Coronary artery (tissue), 2 donors: Measurements from ENCODE around the gene TAS2R46.
"Not testable (repeated sequence)": the region's sequence is repeated elsewhere in the genome, so short reads cannot be mapped to it uniquely, and the experiment has no call there.

Experiments used
- DNase-seq: peaks from one replicate; pipeline ENCODE4 v3.0.0-alpha.2; 2017; ENCODE audit warnings: low spot score
- H3K27ac ChIP-seq, 2 donors: fragments of 200-600 bp; sonication (generic); one replicate each; pipeline ENCODE4 v1.5.1; 2016 to 2019
- H3K4me3 ChIP-seq: fragments of 200-600 bp; sonication (generic); 2 replicates; pipeline ENCODE4 v1.5.1; 2016; ENCODE audit warnings: mild to moderate bottlenecking, moderate library complexity
- CTCF ChIP-seq: fragments of 200-600 bp; sonication (generic); IDR thresholded peaks from one replicate; pipeline ENCODE4 v1.5.1; 2019; ENCODE audit warnings: antibody characterized with exemption

TAS2R46 gene

GRCh38 chr12:11069854-11070365 is 7.8 kb upstream of the TAS2R46 start:
- no peak overlapping the region for H3K4me3 ChIP-seq
- DNase-seq = no peak

GRCh38 chr12:11067514-11067913 is 5.4 kb upstream of the TAS2R46 start:
- no peak overlapping the region for H3K27ac ChIP-seq
- TF ChIP-seq CTCF = no peak
- no peak overlapping the region for H3K4me3 ChIP-seq
- DNase-seq = no peak

More at GRCh38 chr12:11069854-11070365, 7.8 kb upstream of the TAS2R46 start:
- no peak for TF ChIP-seq CTCF
- no peak overlapping the region for H3K27ac ChIP-seq

- TF ChIP-seq CTCF = no peak
- no peak for DNase-seq
- Histone ChIP-seq H3K27ac (no peak overlapping the region), H3K4me3 (no peak overlapping the region)
These were observed 2.3 kb downstream of the TAS2R46 start for GRCh38 chr12:11059784-11060183.

GRCh38 chr12:11059041-11059440 is 3.1 kb downstream of the TAS2R46 start:
- H3K27ac ChIP-seq = no peak overlapping the region
- no peak for TF ChIP-seq CTCF
- H3K4me3 ChIP-seq = no peak overlapping the region
- no peak for DNase-seq

GRCh38 chr12:11055306-11055705 is 6.8 kb downstream of the TAS2R46 start:
- Histone ChIP-seq H3K4me3 (no peak overlapping the region), H3K27ac (no peak overlapping the region)
- TF ChIP-seq CTCF = no peak
- no peak for DNase-seq

- not testable (repeated sequence) for DNase-seq, H3K4me3 ChIP-seq, H3K27ac ChIP-seq
These were observed 12.1 kb downstream of the TAS2R46 start for GRCh38 chr12:11049806-11050531.

- DNase-seq, H3K27ac ChIP-seq, H3K4me3 ChIP-seq: not testable (repeated sequence)
These were observed 20.7 kb downstream of the TAS2R46 start for GRCh38 chr12:11041366-11041765.

- DNase-seq = no peak
- no peak overlapping the region for H3K27ac ChIP-seq
- no peak overlapping the region for H3K4me3 ChIP-seq
- TF ChIP-seq CTCF = no peak
These were observed 21.9 kb downstream of the TAS2R46 start for GRCh38 chr12:11040162-11040561.
